ENCODE data around the gene HBP1. TPM values are rescaled to one million over a fixed set of nuclear protein-coding genes. Genes with fewer than 3 reads are reported as not detected.
"Not testable (repeated sequence)": the region's sequence is repeated elsewhere in the genome, so short reads cannot be mapped to it uniquely, and the experiment has no call there.

Gene HBP1
- total RNA-seq, 2 donors from 2014 or later: 43.9 to 55.9 TPM

DNA sequence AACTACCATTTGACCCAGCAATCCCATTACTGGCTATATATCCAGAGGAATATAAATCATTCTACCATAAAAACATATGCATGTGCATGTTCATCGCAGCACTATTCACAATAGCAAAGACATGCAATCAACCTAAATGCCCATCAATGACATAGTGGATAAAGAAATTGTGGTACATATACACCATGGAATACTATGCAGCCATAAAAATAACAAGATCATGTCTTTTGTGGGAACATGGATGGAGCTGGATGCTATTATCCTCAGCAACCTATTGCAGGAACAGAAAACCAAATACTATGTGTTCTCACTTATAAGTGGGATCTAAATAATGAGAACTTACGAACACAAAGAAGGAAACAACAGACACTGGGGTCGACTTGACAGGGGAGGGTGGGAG lies 78.0 kb downstream of the HBP1 start:
- intact Hi-C loops (cut with DNase I): not testable (repeated sequence)

DNA sequence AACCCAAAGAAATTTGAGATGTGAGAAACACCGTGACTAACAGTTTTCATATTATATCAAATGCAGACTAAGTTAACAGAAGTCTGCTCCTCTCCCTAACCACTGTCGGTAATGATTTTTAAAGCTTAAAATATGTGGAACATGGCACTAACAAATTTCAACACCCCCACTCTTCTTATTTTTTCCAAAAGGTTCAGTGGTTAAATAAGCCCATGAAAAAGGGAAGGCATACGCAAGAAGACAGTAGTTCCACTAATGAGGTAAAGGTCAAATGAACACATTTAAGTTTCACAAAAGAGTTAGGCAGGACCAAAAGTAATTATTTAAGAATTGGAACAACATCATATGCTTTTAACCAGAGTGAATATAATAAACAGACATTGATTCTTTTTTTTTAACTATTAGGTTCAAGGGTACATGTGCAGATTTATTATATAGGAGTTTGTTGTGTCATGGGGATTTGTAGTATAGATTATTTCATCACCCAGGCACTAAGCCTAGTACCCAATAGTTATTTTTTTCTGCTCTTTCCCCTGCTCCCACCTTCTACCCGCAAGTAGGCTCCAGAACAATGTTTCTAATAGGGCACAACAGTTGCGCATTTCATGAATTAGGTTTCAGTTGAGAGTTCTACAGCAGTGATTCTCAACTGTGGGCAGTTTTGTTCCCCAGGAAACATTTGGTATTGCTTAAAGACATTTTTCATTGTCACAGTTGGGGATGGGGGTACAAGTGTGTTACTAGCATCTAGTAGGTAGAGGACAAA lies 79.9 kb downstream of the HBP1 start:
- DNase-seq (ENCODE audit: low spot score): no peak
- intact Hi-C loops (cut with DNase I): no loop called here

More for the DNA sequence above, 78.0 kb downstream of the HBP1 start:
- not testable (repeated sequence) for DNase-seq (ENCODE audit: low spot score)

DNA sequence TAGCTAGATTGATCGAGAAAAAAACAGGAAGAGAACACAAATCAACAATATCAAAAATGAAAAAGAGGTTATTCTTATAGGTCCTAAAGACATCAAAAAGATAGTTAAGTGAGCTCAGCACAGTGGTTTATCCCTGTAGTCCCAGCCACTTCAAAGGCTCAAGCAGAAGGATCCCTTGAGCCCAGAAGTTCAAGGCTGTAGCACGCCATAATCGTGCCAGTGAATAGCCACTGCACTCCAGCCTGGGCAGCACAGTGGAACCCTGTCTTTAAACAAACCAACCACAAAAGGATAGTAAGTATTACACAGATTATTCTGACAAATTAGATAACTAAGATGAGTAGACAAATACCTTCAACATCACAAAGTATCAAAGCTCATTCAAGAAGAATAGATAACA lies 83.2 kb downstream of the HBP1 start:
- DNase-seq (ENCODE audit: low spot score): no peak
- intact Hi-C loops (cut with DNase I): no loop called here

Other genes with a start within 250 kb of the HBP1 start
- 1 to 10 TPM; 4.7 to 5.8 TPM for gene PRKAR2B, start 124.3 kb upstream of the HBP1 start, total RNA-seq

All from posterior vena cava (tissue), 2 donors.